Tibial artery (tissue), 4 donors: ENCODE measurements around the gene TEX29.
A peak's percentile ranks its signal among the peaks of the same experiment; 100 is the strongest.

Experiments used
- DNase-seq, 2 donors: peaks; one replicate each; pipeline ENCODE4 v3.0.0-alpha.2; 2019
- H3K27ac ChIP-seq, 2 donors: fragments of 200-600 bp; sonication (generic) in 1 of 2; 1 replicate in 1 of 2; 2 replicates in 1 of 2; pipeline ENCODE4 v1.5.1; 2018 to 2019; ENCODE audit warnings: mild to moderate bottlenecking in 1 of 2
- H3K27me3 ChIP-seq, 2 donors: fragments of 200-600 bp; sonication (generic) in 1 of 2; one replicate each; pipeline versions ENCODE4 v1.5.1 to v1.6.0; 2016 to 2019
- H3K36me3 ChIP-seq, 3 donors: fragments of 200-600 bp; sonication (generic) in 2 of 3; one replicate each; pipeline ENCODE4 v1.5.1; 2016 to 2019; ENCODE audit warnings: mild to moderate bottlenecking in 2 of 3
- H3K4me1 ChIP-seq, 4 donors: fragments of 200-600 bp; sonication (generic) in 2 of 4; 1 replicate in 3 of 4; 2 replicates in 1 of 4; pipeline ENCODE4 v1.5.1; 2016 to 2019
- H3K4me3 ChIP-seq, 2 donors: fragments of 200-600 bp; sonication (generic) in 1 of 2; 1 replicate in 1 of 2; 2 replicates in 1 of 2; pipeline ENCODE4 v1.5.1; 2018 to 2019; ENCODE audit warnings: mild to moderate bottlenecking in 2 of 2
- H3K9me3 ChIP-seq, 3 donors: fragments of 200-600 bp; sonication (generic) in 1 of 3; one replicate each; pipeline ENCODE4 v1.5.1; 2016 to 2019
- CTCF ChIP-seq, 2 experiments: fragments of 200-600 bp in 1 of 2; fragments of 450-650 bp in 1 of 2; IDR thresholded peaks; one replicate each; pipeline ENCODE4 v1.5.1; 2017 to 2019; ENCODE audit warnings: antibody characterized with exemption in 2 of 2, mild to moderate bottlenecking in 1 of 2, moderate library complexity in 1 of 2
- intact Hi-C: fragments of 100-400 bp; cut with DNase I; formaldehyde crosslinking; loops from one replicate; pipeline ENCODE4 v1.15.0; 2023; ENCODE audit warnings: low total_unique reads

TEX29 gene

GRCh38 chr13:111317571-111318345 is 2.7 kb upstream of the TEX29 start:
- DNase-seq = no peak
- intact Hi-C loops = no loop called here
- Histone ChIP-seq H3K4me1 (peaks cover 0 to 18% (median 7%) of the 10 kb centered on the region in 4 donors), H3K9me3 (peaks cover 0 to 3% (median 1%) of the 10 kb centered on the region in 3 donors), H3K27ac (no peak overlapping the region), H3K36me3 (peaks cover 6 to 26% (median 12%) of the 10 kb centered on the region in 3 donors), H3K27me3 (no peaks in the 10 kb centered on the region), H3K4me3 (no peak overlapping the region)
- TF ChIP-seq CTCF (IDR thresholded peaks at IDR 0.05) = no peak

- H3K4me1 ChIP-seq = peaks cover 0 to 18% (median 7%) of the 10 kb centered on the region in 4 donors
- no peak overlapping the region for H3K4me3 ChIP-seq
- peak in 1 of 2 donors; percentile 47 for DNase-seq
- H3K27me3 ChIP-seq = no peaks in the 10 kb centered on the region
- no peak for TF ChIP-seq CTCF (IDR thresholded peaks at IDR 0.05)
- H3K36me3 ChIP-seq = peaks cover 0 to 21% (median 7%) of the 10 kb centered on the region in 3 donors
- intact Hi-C loops = no loop called here
- H3K9me3 ChIP-seq = no peaks in the 10 kb centered on the region
- no peak overlapping the region for H3K27ac ChIP-seq
Measured at GRCh38 chr13:111318386-111318785, 2.1 kb upstream of the TEX29 start.

- no peak overlapping the region for H3K27ac ChIP-seq
- DNase-seq = peak in 1 of 2 donors; percentile 48
- intact Hi-C loops = no loop called here
Measured at GRCh38 chr13:111319521-111319920, 921 bp upstream of the TEX29 start.

GRCh38 chr13:111322001-111322915 is 1.8 kb downstream of the TEX29 start:
- no peak for TF ChIP-seq CTCF (IDR thresholded peaks at IDR 0.05)
- Histone ChIP-seq H3K27me3 (no peaks in the 10 kb centered on the region), H3K36me3 (peaks cover 0 to 8% (median 0%) of the 10 kb centered on the region in 3 donors), H3K4me1 (no peaks in the 10 kb centered on the region), H3K27ac (no peak overlapping the region), H3K4me3 (no peak overlapping the region), H3K9me3 (no peaks in the 10 kb centered on the region)
- intact Hi-C loops = no loop called here
- peak; percentile 12 to 37 for DNase-seq

More at GRCh38 chr13:111319521-111319920, 921 bp upstream of the TEX29 start:
- Histone ChIP-seq H3K4me1 (peaks cover 0 to 18% (median 7%) of the 10 kb centered on the region in 4 donors), H3K36me3 (peaks cover 0 to 21% (median 7%) of the 10 kb centered on the region in 3 donors), H3K27me3 (no peaks in the 10 kb centered on the region), H3K9me3 (no peaks in the 10 kb centered on the region), H3K4me3 (no peak overlapping the region)
- TF ChIP-seq CTCF (IDR thresholded peaks at IDR 0.05) = no peak

GRCh38 chr13:111322916-111323331 is 2.5 kb downstream of the TEX29 start:
- DNase-seq = peak; percentile 13 to 57
- H3K36me3 ChIP-seq = peaks cover 0 to 2% (median 2%) of the 10 kb centered on the region in 3 donors
- H3K9me3 ChIP-seq = no peaks in the 10 kb centered on the region
- no peak for TF ChIP-seq CTCF (IDR thresholded peaks at IDR 0.05)
- H3K4me3 ChIP-seq = no peak overlapping the region
- no peak overlapping the region for H3K27ac ChIP-seq
- H3K27me3 ChIP-seq = no peaks in the 10 kb centered on the region
- intact Hi-C loops = no loop called here
- H3K4me1 ChIP-seq = no peaks in the 10 kb centered on the region
